Uterus (tissue), 2 donors: ENCODE results near the gene UPF2.

Source experiments
- CTCF ChIP-seq, 4 experiments: fragments of 200-600 bp in 2 of 4; fragments of 450-650 bp in 2 of 4; sonication (generic) in 2 of 4; IDR thresholded peaks; one replicate each; pipeline ENCODE4 v1.5.1; 2016 to 2019; ENCODE audit warnings: antibody characterized with exemption in 4 of 4, mild to moderate bottlenecking in 2 of 4, moderate library complexity in 1 of 4
- POLR2A ChIP-seq, 2 donors: fragments of 450-650 bp; IDR thresholded peaks; one replicate each; pipeline ENCODE4 v1.6.1; 2016; ENCODE audit warnings: antibody characterized with exemption in 2 of 2, mild to moderate bottlenecking in 1 of 2, moderate library complexity in 1 of 2

DNA sequence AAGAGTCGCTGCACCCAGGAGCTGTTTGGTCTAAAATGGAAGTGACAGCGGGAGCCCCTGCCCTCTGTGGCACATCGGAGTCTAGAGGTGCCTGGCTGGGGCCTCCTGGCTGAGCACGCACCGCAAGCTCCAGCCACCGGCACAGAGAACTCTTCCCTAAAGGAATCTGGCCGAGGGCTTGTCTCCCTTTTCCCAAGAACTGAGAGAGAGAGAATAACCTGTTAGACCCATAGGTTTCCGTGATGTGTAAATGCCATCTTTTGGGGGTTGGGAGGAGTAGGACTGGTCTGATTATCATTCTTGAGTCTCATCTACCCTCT is 172.2 kb downstream of the UPF2 start:
- TF ChIP-seq CTCF (IDR thresholded peaks at IDR 0.05) (no peak), POLR2A (IDR thresholded peaks at IDR 0.05) (no peak)
